ENCODE results near the gene ATP6V1G2. TPM values are rescaled to one million over a fixed set of nuclear protein-coding genes. Genes with fewer than 3 reads are reported as not detected.

ATP6V1G2 gene
- total and polyA plus RNA-seq, 7 donors: 2.8 to 9.1 (median 5.0) TPM; not detected in 2

DNA sequence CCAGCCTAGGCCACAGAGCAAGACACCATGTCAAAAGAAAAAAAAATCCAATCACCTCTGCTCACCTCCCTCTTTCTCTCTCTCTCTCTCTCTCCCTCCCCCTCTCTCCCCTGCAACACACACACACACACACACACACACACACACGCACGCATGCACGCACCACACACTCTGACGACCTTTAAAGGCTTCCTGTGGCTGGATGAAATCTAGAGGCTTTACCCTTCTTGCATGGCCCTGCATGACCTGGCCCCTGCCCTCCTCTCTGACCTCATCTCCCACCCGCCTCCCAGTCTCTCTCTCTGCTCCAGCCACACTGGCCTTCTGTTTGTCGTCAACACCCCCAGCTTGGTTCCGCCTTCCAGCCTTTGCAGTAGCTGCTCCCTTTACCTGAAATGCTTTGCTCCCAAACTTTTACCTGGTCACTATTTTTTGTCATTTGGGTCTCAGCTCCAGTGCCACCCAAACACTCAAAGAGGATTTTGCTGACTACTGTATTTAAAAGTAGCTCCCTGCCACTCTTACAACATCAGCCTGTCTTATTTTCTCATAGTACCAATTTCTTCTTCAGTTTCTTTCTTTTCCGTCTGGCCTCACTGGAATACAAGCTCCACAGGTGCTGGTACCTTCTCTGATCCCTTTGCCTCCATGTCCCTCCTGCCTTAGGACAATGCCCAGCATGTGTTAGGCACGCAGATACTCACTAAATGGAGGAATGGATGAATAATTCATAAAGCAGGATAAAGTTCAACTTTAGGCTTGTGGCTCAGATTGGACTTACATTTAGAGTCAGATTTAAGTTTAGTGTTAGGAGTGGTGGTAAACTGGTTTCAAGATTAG is 21.3 kb upstream of the ATP6V1G2 start:
- H3K4me1 ChIP-seq: no peaks in the 10 kb centered on the region
- H3K9me3 ChIP-seq: no peaks in the 10 kb centered on the region
- no peak overlapping the region for H3K4me3 ChIP-seq
- no peak for DNase-seq
- intact Hi-C loops (cut with DNase I): no loop called here
- H3K27ac ChIP-seq: no peak overlapping the region
- H3K27me3 ChIP-seq: peaks cover 0 to 28% (median 0%) of the 10 kb centered on the region in 3 donors
- H3K36me3 ChIP-seq: no peaks in the 10 kb centered on the region
- WGBS, 2 donors: 50 to 52% methylated on average over 9 of the region's 9 CpGs
- no peak for TF ChIP-seq POLR2AphosphoS5 (IDR thresholded peaks at IDR 0.05)
- TF ChIP-seq POLR2A (IDR thresholded peaks at IDR 0.05): no peak
- TF ChIP-seq EP300 (IDR thresholded peaks at IDR 0.05): no peak
- TF ChIP-seq, protein P1, sequence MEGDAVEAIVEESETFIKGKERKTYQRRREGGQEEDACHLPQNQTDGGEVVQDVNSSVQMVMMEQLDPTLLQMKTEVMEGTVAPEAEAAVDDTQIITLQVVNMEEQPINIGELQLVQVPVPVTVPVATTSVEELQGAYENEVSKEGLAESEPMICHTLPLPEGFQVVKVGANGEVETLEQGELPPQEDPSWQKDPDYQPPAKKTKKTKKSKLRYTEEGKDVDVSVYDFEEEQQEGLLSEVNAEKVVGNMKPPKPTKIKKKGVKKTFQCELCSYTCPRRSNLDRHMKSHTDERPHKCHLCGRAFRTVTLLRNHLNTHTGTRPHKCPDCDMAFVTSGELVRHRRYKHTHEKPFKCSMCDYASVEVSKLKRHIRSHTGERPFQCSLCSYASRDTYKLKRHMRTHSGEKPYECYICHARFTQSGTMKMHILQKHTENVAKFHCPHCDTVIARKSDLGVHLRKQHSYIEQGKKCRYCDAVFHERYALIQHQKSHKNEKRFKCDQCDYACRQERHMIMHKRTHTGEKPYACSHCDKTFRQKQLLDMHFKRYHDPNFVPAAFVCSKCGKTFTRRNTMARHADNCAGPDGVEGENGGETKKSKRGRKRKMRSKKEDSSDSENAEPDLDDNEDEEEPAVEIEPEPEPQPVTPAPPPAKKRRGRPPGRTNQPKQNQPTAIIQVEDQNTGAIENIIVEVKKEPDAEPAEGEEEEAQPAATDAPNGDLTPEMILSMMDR (IDR thresholded peaks at IDR 0.05): no peak

DNA sequence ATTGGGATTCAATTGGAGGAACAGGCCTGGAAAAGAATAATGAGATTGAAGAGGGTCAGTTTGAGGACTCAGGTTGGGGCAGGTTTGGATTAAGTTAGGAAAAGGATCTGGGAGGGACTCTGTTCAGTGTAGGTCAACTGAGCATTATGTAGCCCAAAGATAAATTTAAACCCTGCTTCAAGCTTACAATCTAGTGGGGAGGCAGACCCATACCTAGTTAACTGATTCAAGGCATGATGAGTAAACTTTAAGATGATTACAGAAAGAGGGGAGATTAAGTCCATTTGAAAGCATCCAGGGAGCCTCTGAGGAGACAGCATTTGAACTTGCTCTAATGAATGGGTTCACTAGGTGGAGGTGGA is 14.3 kb upstream of the ATP6V1G2 start:
- peaks cover 0 to 20% (median 5%) of the 10 kb centered on the region in 4 donors for H3K4me1 ChIP-seq
- TF ChIP-seq POLR2A (IDR thresholded peaks at IDR 0.05) (no peak), EP300 (IDR thresholded peaks at IDR 0.05) (no peak), POLR2AphosphoS5 (IDR thresholded peaks at IDR 0.05) (no peak)
- TF ChIP-seq, protein P1 (IDR thresholded peaks at IDR 0.05): no peak

DNA sequence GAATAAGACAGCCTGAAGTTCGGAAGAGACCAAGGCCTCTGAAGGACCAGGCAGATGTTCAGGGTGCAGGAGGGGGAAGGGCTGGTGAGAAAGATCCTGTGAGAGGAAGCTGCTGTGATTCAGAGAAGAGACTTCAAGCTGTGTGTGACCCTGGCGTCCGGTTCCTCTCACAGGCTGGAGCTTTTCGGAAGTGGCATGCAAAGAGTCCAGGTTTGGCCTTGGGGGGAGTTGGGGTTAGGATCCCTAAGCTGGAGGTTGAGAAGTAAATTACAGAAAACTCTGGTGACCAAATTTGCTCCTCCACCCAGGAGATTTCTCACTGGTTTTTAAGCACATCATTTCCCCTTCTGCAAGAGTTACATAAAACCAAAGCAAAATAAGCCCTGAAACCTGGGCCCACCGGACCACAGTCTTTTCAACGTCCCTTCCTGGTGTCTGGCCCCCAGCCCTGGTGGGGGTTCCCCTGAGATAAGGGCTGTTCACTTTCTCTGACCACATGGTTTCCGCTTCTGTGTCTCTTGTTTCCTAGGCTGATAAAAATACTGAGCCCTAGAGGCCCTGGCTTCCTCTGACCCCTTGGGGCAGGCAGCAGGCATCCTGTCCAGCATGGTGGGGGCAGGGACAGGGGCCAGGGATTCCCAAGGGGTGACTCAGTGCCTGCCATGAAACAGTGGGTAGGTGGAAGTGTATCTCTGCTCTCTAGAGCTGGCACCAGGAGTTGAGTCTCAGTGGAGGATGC is 13.7 kb upstream of the ATP6V1G2 start:
- Histone ChIP-seq H3K27me3 (no peaks in the 10 kb centered on the region), H3K9me3 (no peaks in the 10 kb centered on the region), H3K4me3 (no peak overlapping the region), H3K4me1 (peaks cover 0 to 20% (median 5%) of the 10 kb centered on the region in 4 donors), H3K27ac (peak overlapping the region; percentile 40 to 55 (median 48)), H3K36me3 (peaks cover 11 to 40% (median 20%) of the 10 kb centered on the region in 4 donors)
- intact Hi-C loops (cut with DNase I): no loop called here
- WGBS, 2 donors: 43 to 83% methylated on average over 7 of the region's 7 CpGs
- DNase-seq: peak; percentile 73
- TF ChIP-seq, protein P1 (IDR thresholded peaks at IDR 0.05): no peak
- peak in 2 of 4 donors; percentile 24 to 48 for TF ChIP-seq POLR2AphosphoS5 (IDR thresholded peaks at IDR 0.05)

More for the DNA sequence above, 14.3 kb upstream of the ATP6V1G2 start:
- no peaks in the 10 kb centered on the region for H3K9me3 ChIP-seq
- DNase-seq: no peak
- H3K36me3 ChIP-seq: peaks cover 11 to 40% (median 20%) of the 10 kb centered on the region in 4 donors
- intact Hi-C loops (cut with DNase I): loop anchor here (1.0 kb wide), 1 partner anchor 41 kb away; no protein-coding TSS in a partner anchor
- no peak overlapping the region for H3K4me3 ChIP-seq
- H3K27me3 ChIP-seq: no peaks in the 10 kb centered on the region
- H3K27ac ChIP-seq: peak overlapping the region; percentile 40 to 55 (median 48)

DNA sequence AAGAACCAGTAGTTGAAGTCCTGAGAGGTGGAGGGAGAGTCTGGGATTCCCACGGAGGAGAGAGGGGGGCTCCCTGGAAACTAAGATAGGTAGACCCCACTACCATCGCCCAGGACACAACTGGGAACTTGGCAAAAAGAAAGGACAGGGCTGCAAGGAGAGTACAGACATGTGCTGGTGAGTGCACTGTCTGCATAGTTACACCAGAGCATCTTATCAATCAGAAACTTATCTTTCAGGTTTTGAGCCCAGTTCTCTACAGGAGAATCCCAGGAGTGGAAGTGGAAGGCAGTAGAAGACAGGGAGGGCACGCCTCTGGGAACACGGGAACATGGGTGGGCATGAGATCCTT is 13.2 kb upstream of the ATP6V1G2 start:
- peaks cover 11 to 45% (median 20%) of the 10 kb centered on the region in 4 donors for H3K36me3 ChIP-seq
- peaks cover 0 to 20% (median 5%) of the 10 kb centered on the region in 4 donors for H3K4me1 ChIP-seq
- H3K9me3 ChIP-seq: no peaks in the 10 kb centered on the region
- TF ChIP-seq EP300 (IDR thresholded peaks at IDR 0.05) (no peak), POLR2A (IDR thresholded peaks at IDR 0.05) (no peak)
- intact Hi-C loops (cut with DNase I): no loop called here
- WGBS, 2 donors: 50 to 65% methylated on average over 4 of the region's 4 CpGs
- DNase-seq: no peak
- H3K27me3 ChIP-seq: no peaks in the 10 kb centered on the region
- peak overlapping the region; percentile 40 to 55 (median 48) for H3K27ac ChIP-seq
- no peak overlapping the region for H3K4me3 ChIP-seq

All from sigmoid colon (tissue), 7 donors.